Activated CD4-positive, CD25-positive, alpha-beta regulatory T cell treated with anti-CD3 and anti-CD28 coated beads, Interleukin-2, amount 50 U/mL, for 72 hours (primary cell): Measurements from ENCODE around the gene TBC1D8.
"Not testable (repeated sequence)": the region's sequence is repeated elsewhere in the genome, so short reads cannot be mapped to it uniquely, and the experiment has no call there.

Source experiments
- DNase-seq: peaks from one replicate; pipeline ENCODE4 v3.0.0; 2021

Gene TBC1D8

GRCh38 chr2:101057051-101057933 is 93.9 kb downstream of the TBC1D8 start:
- no peak for DNase-seq

GRCh38 chr2:101053117-101053516 is 98.1 kb downstream of the TBC1D8 start:
- no peak for DNase-seq

GRCh38 chr2:101052147-101052546 is 99.0 kb downstream of the TBC1D8 start:
- no peak for DNase-seq

GRCh38 chr2:101050886-101051285 is 100.3 kb downstream of the TBC1D8 start:
- DNase-seq = not testable (repeated sequence)

GRCh38 chr2:101048756-101049155 is 102.4 kb downstream of the TBC1D8 start:
- DNase-seq = no peak

GRCh38 chr2:101047774-101048173 is 103.4 kb downstream of the TBC1D8 start:
- DNase-seq = no peak

- DNase-seq = no peak
Observed at GRCh38 chr2:101047075-101047766, 104.0 kb downstream of the TBC1D8 start.

GRCh38 chr2:101045330-101045729 is 105.9 kb downstream of the TBC1D8 start:
- DNase-seq = no peak

- DNase-seq = no peak
Observed at GRCh38 chr2:101041413-101041812, 109.8 kb downstream of the TBC1D8 start.

GRCh38 chr2:101040761-101041160 is 110.4 kb downstream of the TBC1D8 start:
- DNase-seq = no peak

- DNase-seq = no peak
Observed at GRCh38 chr2:101040072-101040471, 111.1 kb downstream of the TBC1D8 start.

GRCh38 chr2:101038455-101039255 is 112.5 kb downstream of the TBC1D8 start:
- DNase-seq = no peak

- no peak for DNase-seq
Observed at GRCh38 chr2:101037161-101037755, 113.9 kb downstream of the TBC1D8 start.

GRCh38 chr2:101036562-101036961 is 114.6 kb downstream of the TBC1D8 start:
- DNase-seq = no peak

- DNase-seq = no peak
Observed at GRCh38 chr2:101032084-101032776, 119.0 kb downstream of the TBC1D8 start.

GRCh38 chr2:101030866-101031554 is 120.2 kb downstream of the TBC1D8 start:
- no peak for DNase-seq

- DNase-seq = no peak
Observed at GRCh38 chr2:101027852-101028251, 123.3 kb downstream of the TBC1D8 start.

GRCh38 chr2:101026923-101027469 is 124.2 kb downstream of the TBC1D8 start:
- DNase-seq = no peak

- DNase-seq = no peak
Observed at GRCh38 chr2:101026253-101026701, 124.9 kb downstream of the TBC1D8 start.

- no peak for DNase-seq
Observed at GRCh38 chr2:101025561-101025960, 125.6 kb downstream of the TBC1D8 start.
